Kidney epithelial cell (primary cell): ENCODE measurements around the gene DUS1L. TPM values are rescaled to one million over a fixed set of nuclear protein-coding genes. Genes with fewer than 3 reads are reported as not detected.

Source experiments
- DNase-seq: peaks from one replicate; pipeline ENCODE4 v3.0.0-alpha.2; 2010; ENCODE audit warnings: low read depth
- H3K27me3 ChIP-seq: 2 replicates; pipeline ENCODE4 v1.6.0; 2011; ENCODE audit warnings: low read length; ENCODE audit not compliant: control insufficient read depth, insufficient read depth
- H3K36me3 ChIP-seq: 2 replicates; pipeline ENCODE4 v1.5.1; 2011; ENCODE audit warnings: low read length; ENCODE audit not compliant: control insufficient read depth, insufficient read depth
- H3K4me3 ChIP-seq: 2 replicates; pipeline ENCODE4 v1.5.1; 2011; ENCODE audit warnings: low read depth, mild to moderate bottlenecking, control low read depth, low read length
- total RNA-seq: library from RNA; depleted of rRNA; stranded (reverse); fragments of >200 nt; gene quantifications from 2 replicates; pipeline ENCODE4 v1.2.3, GENCODE V29; 2015
- TF ChIP-seq, protein P1 (sequence below): IDR thresholded peaks from 2 replicates; pipeline ENCODE4 v1.5.1; 2011; ENCODE audit warnings: mild to moderate bottlenecking, moderate library complexity, low read length, control low read depth, inconsistent platforms; ENCODE audit not compliant: insufficient read depth, poor library complexity, severe bottlenecking

Gene DUS1L
- total RNA-seq, 1 donor from 2014 or later: 147 TPM

GRCh38 chr17:82052638-82053059 lies 13.0 kb downstream of the DUS1L start:
- TF ChIP-seq, protein P1, sequence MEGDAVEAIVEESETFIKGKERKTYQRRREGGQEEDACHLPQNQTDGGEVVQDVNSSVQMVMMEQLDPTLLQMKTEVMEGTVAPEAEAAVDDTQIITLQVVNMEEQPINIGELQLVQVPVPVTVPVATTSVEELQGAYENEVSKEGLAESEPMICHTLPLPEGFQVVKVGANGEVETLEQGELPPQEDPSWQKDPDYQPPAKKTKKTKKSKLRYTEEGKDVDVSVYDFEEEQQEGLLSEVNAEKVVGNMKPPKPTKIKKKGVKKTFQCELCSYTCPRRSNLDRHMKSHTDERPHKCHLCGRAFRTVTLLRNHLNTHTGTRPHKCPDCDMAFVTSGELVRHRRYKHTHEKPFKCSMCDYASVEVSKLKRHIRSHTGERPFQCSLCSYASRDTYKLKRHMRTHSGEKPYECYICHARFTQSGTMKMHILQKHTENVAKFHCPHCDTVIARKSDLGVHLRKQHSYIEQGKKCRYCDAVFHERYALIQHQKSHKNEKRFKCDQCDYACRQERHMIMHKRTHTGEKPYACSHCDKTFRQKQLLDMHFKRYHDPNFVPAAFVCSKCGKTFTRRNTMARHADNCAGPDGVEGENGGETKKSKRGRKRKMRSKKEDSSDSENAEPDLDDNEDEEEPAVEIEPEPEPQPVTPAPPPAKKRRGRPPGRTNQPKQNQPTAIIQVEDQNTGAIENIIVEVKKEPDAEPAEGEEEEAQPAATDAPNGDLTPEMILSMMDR: no peak
- Histone ChIP-seq H3K27me3 (no peaks in the 10 kb centered on the region), H3K4me3 (peak overlapping the region; percentile 80), H3K36me3 (peaks cover 3% of the 10 kb centered on the region)
- DNase-seq: no peak

- Histone ChIP-seq H3K4me3 (peak within 1 kb of the TSS; percentile 80), H3K27me3 (no peaks in the 10 kb centered on the region), H3K36me3 (peaks cover 3% of the 10 kb centered on the region)
- DNase-seq: peak; percentile 25
- TF ChIP-seq, protein P1: no peak
Observed at GRCh38 chr17:82051776-82052637, 13.6 kb downstream of the DUS1L start, which contains the start of the genes GPS1 and RFNG. Gene GPS1, plus strand, starts transcription at chr17:82051898. Its CDS starts 34 bp downstream, at chr17:82051932. Gene RFNG, minus strand, starts transcription at chr17:82051811. Its CDS starts 45 bp downstream, at chr17:82051766.

- Histone ChIP-seq H3K27me3 (no peaks in the 10 kb centered on the region), H3K36me3 (peaks cover 3% of the 10 kb centered on the region), H3K4me3 (peak overlapping the region; percentile 80)
- DNase-seq: no peak
- TF ChIP-seq, protein P1: no peak
Observed at GRCh38 chr17:82050761-82051641, 14.6 kb downstream of the DUS1L start.

- TF ChIP-seq, protein P1: no peak
- H3K27me3 ChIP-seq: no peaks in the 10 kb centered on the region
- H3K36me3 ChIP-seq: peaks cover 3% of the 10 kb centered on the region
- H3K4me3 ChIP-seq: peak overlapping the region; percentile 80
- no peak for DNase-seq
Observed at GRCh38 chr17:82050152-82050760, 15.3 kb downstream of the DUS1L start.

GRCh38 chr17:82049521-82049971 lies 16.1 kb downstream of the DUS1L start:
- peaks cover 3% of the 10 kb centered on the region for H3K36me3 ChIP-seq
- no peaks in the 10 kb centered on the region for H3K27me3 ChIP-seq
- no peak for DNase-seq
- no peak overlapping the region for H3K4me3 ChIP-seq
- TF ChIP-seq, protein P1: no peak
